ENCODE measurements around the gene LTBR. TPM values are rescaled to one million over a fixed set of nuclear protein-coding genes. Genes with fewer than 3 reads are reported as not detected.

The LTBR gene
- total RNA-seq, 2 experiments from 2014 or later, result 0.38 to 0.67 TPM

GRCh38 chr12:6376079-6376869 is 7.7 kb upstream of the LTBR start:
- H3K4me1 ChIP-seq (ENCODE audit: insufficient read depth, low read length), result peaks cover 51% of the 10 kb centered on the region
- H3K36me3 ChIP-seq (ENCODE audit: insufficient read depth, low read length), result no peaks in the 10 kb centered on the region
- intact Hi-C loops (cut with DNase I, micrococcal nuclease), result loop anchor here in 1 of 2 experiments (5.0 kb wide), 1 partner anchor 36 kb away; no protein-coding TSS in a partner anchor
- H3K4me3 ChIP-seq (ENCODE audit: low read length), result peak overlapping the region; percentile 21
- no peak overlapping the region for H3K27ac ChIP-seq (ENCODE audit: low read depth in 1 of 2, low read length in 2 of 2)
- TF ChIP-seq, protein P1, sequence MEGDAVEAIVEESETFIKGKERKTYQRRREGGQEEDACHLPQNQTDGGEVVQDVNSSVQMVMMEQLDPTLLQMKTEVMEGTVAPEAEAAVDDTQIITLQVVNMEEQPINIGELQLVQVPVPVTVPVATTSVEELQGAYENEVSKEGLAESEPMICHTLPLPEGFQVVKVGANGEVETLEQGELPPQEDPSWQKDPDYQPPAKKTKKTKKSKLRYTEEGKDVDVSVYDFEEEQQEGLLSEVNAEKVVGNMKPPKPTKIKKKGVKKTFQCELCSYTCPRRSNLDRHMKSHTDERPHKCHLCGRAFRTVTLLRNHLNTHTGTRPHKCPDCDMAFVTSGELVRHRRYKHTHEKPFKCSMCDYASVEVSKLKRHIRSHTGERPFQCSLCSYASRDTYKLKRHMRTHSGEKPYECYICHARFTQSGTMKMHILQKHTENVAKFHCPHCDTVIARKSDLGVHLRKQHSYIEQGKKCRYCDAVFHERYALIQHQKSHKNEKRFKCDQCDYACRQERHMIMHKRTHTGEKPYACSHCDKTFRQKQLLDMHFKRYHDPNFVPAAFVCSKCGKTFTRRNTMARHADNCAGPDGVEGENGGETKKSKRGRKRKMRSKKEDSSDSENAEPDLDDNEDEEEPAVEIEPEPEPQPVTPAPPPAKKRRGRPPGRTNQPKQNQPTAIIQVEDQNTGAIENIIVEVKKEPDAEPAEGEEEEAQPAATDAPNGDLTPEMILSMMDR (IDR thresholded peaks at IDR 0.05), result no peak
- Mint-ChIP-seq H3K27ac (peak overlapping the region; percentile 58), H3K36me3 (ENCODE audit: low read depth) (no peaks in the 10 kb centered on the region), H3K4me1 (ENCODE audit: low read depth) (peaks cover 31% of the 10 kb centered on the region), H3K27me3 (peaks cover 6% of the 10 kb centered on the region), H3K4me3 (peak overlapping the region; percentile 60), H3K9me3 (no peaks in the 10 kb centered on the region)
- ChIA-PET CTCF (no interaction called here), POLR2A (no interaction called here)
- H3K9me3 ChIP-seq (ENCODE audit: control insufficient read depth in 1 of 2, insufficient read depth in 1 of 2, low read length in 2 of 2), result no peaks in the 10 kb centered on the region
- ATAC-seq (ENCODE audit: poor library complexity) (peak; percentile 56), DNase-seq (peak in 3 of 14 experiments; percentile 21 to 49 (median 38))
- H3K27me3 ChIP-seq (ENCODE audit: control insufficient read depth in 1 of 2, insufficient read depth in 2 of 2, low read length in 2 of 2), result no peaks in the 10 kb centered on the region

DNA sequence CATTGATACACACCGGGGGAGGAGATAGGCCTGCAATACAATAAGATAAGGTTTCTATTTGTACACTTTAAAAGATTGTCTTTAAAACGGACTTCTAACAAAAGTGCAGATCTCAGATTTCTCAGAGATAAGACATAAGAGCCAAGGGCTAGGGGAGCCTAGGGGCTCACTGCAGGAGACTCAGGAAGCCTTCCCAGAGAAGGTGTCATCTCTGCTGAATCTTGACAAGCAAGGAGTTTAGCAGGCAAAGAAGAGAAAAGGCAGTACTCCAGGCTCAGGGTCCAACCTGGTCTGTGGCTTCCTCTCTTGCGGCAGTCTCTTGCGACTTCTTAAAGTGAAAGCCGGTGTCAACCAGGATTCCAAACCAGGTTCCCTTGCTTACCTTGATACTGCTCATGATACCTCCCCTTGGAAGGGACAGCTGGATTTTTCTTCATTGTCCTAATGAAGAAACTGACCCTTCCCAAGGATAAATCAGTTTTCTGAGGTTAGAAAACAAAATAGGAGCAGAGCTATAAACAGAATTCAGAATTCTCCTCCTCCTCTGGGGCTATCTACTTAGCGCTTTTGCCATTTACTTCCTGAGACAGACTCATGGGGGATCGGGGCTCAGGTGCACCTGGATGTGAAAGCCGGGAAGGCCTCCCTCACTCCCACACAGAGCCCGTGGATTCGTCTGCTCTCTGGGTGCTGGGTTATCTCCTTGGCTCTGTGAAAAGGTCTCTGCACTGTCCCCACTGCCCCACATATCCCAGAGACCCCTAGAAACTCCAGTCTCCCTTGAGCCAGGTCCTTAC is 6.9 kb upstream of the LTBR start:
- Histone ChIP-seq H3K36me3 (ENCODE audit: insufficient read depth, low read length) (no peaks in the 10 kb centered on the region), H3K27ac (ENCODE audit: low read depth in 1 of 2, low read length in 2 of 2) (no peak overlapping the region), H3K9me3 (ENCODE audit: control insufficient read depth in 1 of 2, insufficient read depth in 1 of 2, low read length in 2 of 2) (no peaks in the 10 kb centered on the region), H3K27me3 (ENCODE audit: control insufficient read depth in 1 of 2, insufficient read depth in 2 of 2, low read length in 2 of 2) (no peaks in the 10 kb centered on the region), H3K4me3 (ENCODE audit: low read length) (peak overlapping the region; percentile 21), H3K4me1 (ENCODE audit: insufficient read depth, low read length) (peaks cover 50% of the 10 kb centered on the region)
- peak in 4 of 14 experiments; percentile 31 to 44 (median 40) for DNase-seq
- Mint-ChIP-seq H3K27me3 (peaks cover 14% of the 10 kb centered on the region), H3K27ac (peak overlapping the region; percentile 58), H3K4me1 (ENCODE audit: low read depth) (peaks cover 31% of the 10 kb centered on the region), H3K36me3 (ENCODE audit: low read depth) (no peaks in the 10 kb centered on the region), H3K4me3 (peak overlapping the region; percentile 60), H3K9me3 (no peaks in the 10 kb centered on the region)
- CTCF ChIA-PET, result no interaction called here
- intact Hi-C loops (cut with DNase I, micrococcal nuclease), result loop anchor here in 1 of 2 experiments (5.0 kb wide), 1 partner anchor 35 kb away; no protein-coding TSS in a partner anchor
- POLR2A ChIA-PET, result no interaction called here
- peak; percentile 58 for ATAC-seq (ENCODE audit: poor library complexity)
- TF ChIP-seq, protein P1 (IDR thresholded peaks at IDR 0.05), result no peak

DNA sequence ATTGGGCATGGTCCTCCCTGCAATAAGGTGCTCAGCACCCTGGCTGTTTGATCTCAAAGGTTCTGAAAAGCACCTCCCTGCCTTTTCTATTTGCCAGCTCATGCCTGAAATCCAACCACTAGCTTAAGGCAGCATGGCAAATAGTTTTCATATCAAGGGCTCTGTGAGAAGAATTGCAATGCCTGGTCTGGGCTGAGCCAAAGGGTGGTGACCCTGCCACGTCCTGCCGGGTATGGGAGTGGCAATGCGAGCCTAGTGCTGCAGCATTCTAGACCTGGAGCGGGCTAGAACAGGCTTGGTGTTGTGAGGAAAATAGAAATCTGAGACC is 6.3 kb upstream of the LTBR start:
- H3K9me3 ChIP-seq (ENCODE audit: control insufficient read depth in 1 of 2, insufficient read depth in 1 of 2, low read length in 2 of 2), result no peaks in the 10 kb centered on the region
- H3K36me3 Mint-ChIP-seq (ENCODE audit: low read depth), result no peaks in the 10 kb centered on the region
- ATAC-seq (ENCODE audit: poor library complexity) (no peak), DNase-seq (no peak)
- peak overlapping the region; percentile 12 for H3K4me3 Mint-ChIP-seq
- TF ChIP-seq, protein P1 (IDR thresholded peaks at IDR 0.05), result no peak
- H3K4me1 Mint-ChIP-seq (ENCODE audit: low read depth), result peaks cover 26% of the 10 kb centered on the region
- ChIA-PET POLR2A (no interaction called here), CTCF (no interaction called here)
- H3K27ac Mint-ChIP-seq, result no peak overlapping the region
- intact Hi-C loops (cut with DNase I, micrococcal nuclease), result loop anchor here in 1 of 2 experiments (5.0 kb wide), 1 partner anchor 35 kb away; no protein-coding TSS in a partner anchor
- H3K4me1 ChIP-seq (ENCODE audit: insufficient read depth, low read length), result peaks cover 45% of the 10 kb centered on the region
- no peaks in the 10 kb centered on the region for H3K36me3 ChIP-seq (ENCODE audit: insufficient read depth, low read length)
- peaks cover 17% of the 10 kb centered on the region for H3K27me3 Mint-ChIP-seq
- peaks cover 0 to 3% of the 10 kb centered on the region in 2 experiments for H3K27me3 ChIP-seq (ENCODE audit: control insufficient read depth in 1 of 2, insufficient read depth in 2 of 2, low read length in 2 of 2)
- no peak overlapping the region for H3K27ac ChIP-seq (ENCODE audit: low read depth in 1 of 2, low read length in 2 of 2)
- H3K9me3 Mint-ChIP-seq, result no peaks in the 10 kb centered on the region
- H3K4me3 ChIP-seq (ENCODE audit: low read length), result no peak overlapping the region

All from CD4-positive, alpha-beta T cell (primary cell).